Stimulated activated effector memory CD8-positive, alpha-beta T cell treated with anti-CD3 and anti-CD28 coated beads, Interleukin-12 subunit alpha, Interleukin-12 subunit beta, amount 100 ng/mL, for 72 hours (primary cell): Measurements from ENCODE around the gene OSTM1.

ENCODE experiments used
- ATAC-seq: fragments of 150-1000 bp; cut with Tn5 transposase; 2 replicates; pipeline ENCODE4 v1.10.0; 2021
- DNase-seq, 2 donors: peaks; one replicate each; pipeline ENCODE4 v3.0.0; 2021 to 2022; ENCODE audit warnings: low spot score in 2 of 2
- H3K27ac Mint-ChIP-seq: one replicate; pipeline ENCODE4 v1.8.0; 2022; ENCODE audit warnings: mild to moderate bottlenecking, mixed read lengths
- H3K36me3 Mint-ChIP-seq: one replicate; pipeline ENCODE4 v1.8.0; 2022; ENCODE audit warnings: mild to moderate bottlenecking, mixed read lengths
- H3K4me1 Mint-ChIP-seq: one replicate; pipeline ENCODE4 v1.8.0; 2022; ENCODE audit warnings: mixed read lengths
- H3K4me3 Mint-ChIP-seq: one replicate; pipeline ENCODE4 v1.8.0; 2022; ENCODE audit warnings: mild to moderate bottlenecking, mixed read lengths
- H3K9me3 Mint-ChIP-seq: one replicate; pipeline ENCODE4 v1.8.0; 2022; ENCODE audit warnings: mixed read lengths

The OSTM1 gene

GRCh38 chr6:108113557-108114519, 39.3 kb upstream of the OSTM1 start:
- peaks cover 47% of the 10 kb centered on the region for H3K4me1 Mint-ChIP-seq
- DNase-seq (peak in 1 of 2 donors; percentile 54), ATAC-seq (no peak)
- no peaks in the 10 kb centered on the region for H3K9me3 Mint-ChIP-seq
- H3K27ac Mint-ChIP-seq, result no peak overlapping the region
- no peaks in the 10 kb centered on the region for H3K36me3 Mint-ChIP-seq
- H3K4me3 Mint-ChIP-seq, result peak overlapping the region; percentile 77

- no peak overlapping the region for H3K27ac Mint-ChIP-seq
- H3K36me3 Mint-ChIP-seq, result no peaks in the 10 kb centered on the region
- H3K4me1 Mint-ChIP-seq, result peaks cover under 1% of the 10 kb centered on the region
- H3K9me3 Mint-ChIP-seq, result no peaks in the 10 kb centered on the region
- no peak for ATAC-seq
- no peak for DNase-seq
- no peak overlapping the region for H3K4me3 Mint-ChIP-seq
Observed at GRCh38 chr6:108108374-108108773, 33.8 kb upstream of the OSTM1 start.

- Mint-ChIP-seq H3K27ac (no peak overlapping the region), H3K9me3 (no peaks in the 10 kb centered on the region), H3K4me1 (no peaks in the 10 kb centered on the region), H3K36me3 (no peaks in the 10 kb centered on the region), H3K4me3 (no peak overlapping the region)
- DNase-seq (no peak), ATAC-seq (no peak)
Observed at GRCh38 chr6:108107102-108107501, 32.6 kb upstream of the OSTM1 start.

- DNase-seq, result no peak
- Mint-ChIP-seq H3K4me1 (no peaks in the 10 kb centered on the region), H3K36me3 (no peaks in the 10 kb centered on the region), H3K9me3 (no peaks in the 10 kb centered on the region), H3K27ac (no peak overlapping the region), H3K4me3 (no peak overlapping the region)
- no peak for ATAC-seq
Observed at GRCh38 chr6:108106694-108107093, 32.2 kb upstream of the OSTM1 start.

GRCh38 chr6:108106261-108106660, 31.7 kb upstream of the OSTM1 start:
- Mint-ChIP-seq H3K27ac (no peak overlapping the region), H3K4me3 (no peak overlapping the region), H3K36me3 (no peaks in the 10 kb centered on the region), H3K9me3 (no peaks in the 10 kb centered on the region), H3K4me1 (no peaks in the 10 kb centered on the region)
- ATAC-seq (no peak), DNase-seq (no peak)

GRCh38 chr6:108105571-108105970, 31.0 kb upstream of the OSTM1 start:
- Mint-ChIP-seq H3K36me3 (no peaks in the 10 kb centered on the region), H3K4me3 (no peak overlapping the region), H3K27ac (no peak overlapping the region), H3K9me3 (no peaks in the 10 kb centered on the region), H3K4me1 (no peaks in the 10 kb centered on the region)
- DNase-seq (no peak), ATAC-seq (no peak)

- Mint-ChIP-seq H3K36me3 (no peaks in the 10 kb centered on the region), H3K9me3 (no peaks in the 10 kb centered on the region), H3K4me1 (no peaks in the 10 kb centered on the region), H3K27ac (no peak overlapping the region), H3K4me3 (no peak overlapping the region)
- ATAC-seq, result no peak
- no peak for DNase-seq
Observed at GRCh38 chr6:108102965-108103364, 28.4 kb upstream of the OSTM1 start.

- no peak overlapping the region for H3K4me3 Mint-ChIP-seq
- H3K36me3 Mint-ChIP-seq, result peaks cover 6% of the 10 kb centered on the region
- no peaks in the 10 kb centered on the region for H3K9me3 Mint-ChIP-seq
- no peaks in the 10 kb centered on the region for H3K4me1 Mint-ChIP-seq
- ATAC-seq (no peak), DNase-seq (no peak)
- H3K27ac Mint-ChIP-seq, result no peak overlapping the region
Observed at GRCh38 chr6:108100003-108100402, 25.5 kb upstream of the OSTM1 start.

- ATAC-seq (no peak), DNase-seq (no peak)
- H3K4me3 Mint-ChIP-seq, result no peak overlapping the region
- H3K4me1 Mint-ChIP-seq, result no peaks in the 10 kb centered on the region
- H3K27ac Mint-ChIP-seq, result no peak overlapping the region
- H3K9me3 Mint-ChIP-seq, result no peaks in the 10 kb centered on the region
- H3K36me3 Mint-ChIP-seq, result peaks cover 6% of the 10 kb centered on the region
Observed at GRCh38 chr6:108097882-108098281, 23.3 kb upstream of the OSTM1 start.

GRCh38 chr6:108093781-108094300, 19.3 kb upstream of the OSTM1 start:
- DNase-seq, result peak in 1 of 2 donors; percentile 4
- H3K9me3 Mint-ChIP-seq, result no peaks in the 10 kb centered on the region
- no peak for ATAC-seq
- H3K4me1 Mint-ChIP-seq, result no peaks in the 10 kb centered on the region
- no peak overlapping the region for H3K27ac Mint-ChIP-seq
- H3K36me3 Mint-ChIP-seq, result peaks cover 6% of the 10 kb centered on the region
- no peak overlapping the region for H3K4me3 Mint-ChIP-seq

- Mint-ChIP-seq H3K4me1 (no peaks in the 10 kb centered on the region), H3K9me3 (no peaks in the 10 kb centered on the region), H3K27ac (no peak overlapping the region), H3K36me3 (no peaks in the 10 kb centered on the region), H3K4me3 (no peak overlapping the region)
- DNase-seq (peak in 1 of 2 donors; percentile 34), ATAC-seq (no peak)
Observed at GRCh38 chr6:108091288-108091687, 16.7 kb upstream of the OSTM1 start.

- no peaks in the 10 kb centered on the region for H3K9me3 Mint-ChIP-seq
- H3K4me3 Mint-ChIP-seq, result no peak overlapping the region
- peaks cover 6% of the 10 kb centered on the region for H3K4me1 Mint-ChIP-seq
- ATAC-seq (no peak), DNase-seq (no peak)
- H3K27ac Mint-ChIP-seq, result no peak overlapping the region
- H3K36me3 Mint-ChIP-seq, result no peaks in the 10 kb centered on the region
Observed at GRCh38 chr6:108083349-108083748, 8.8 kb upstream of the OSTM1 start.

- peaks cover 6% of the 10 kb centered on the region for H3K4me1 Mint-ChIP-seq
- DNase-seq (no peak), ATAC-seq (no peak)
- no peaks in the 10 kb centered on the region for H3K9me3 Mint-ChIP-seq
- no peaks in the 10 kb centered on the region for H3K36me3 Mint-ChIP-seq
- no peak overlapping the region for H3K4me3 Mint-ChIP-seq
- H3K27ac Mint-ChIP-seq, result no peak overlapping the region
Observed at GRCh38 chr6:108082539-108082938, 8.0 kb upstream of the OSTM1 start.

- DNase-seq, result no peak
- Mint-ChIP-seq H3K36me3 (no peaks in the 10 kb centered on the region), H3K4me3 (no peak overlapping the region), H3K27ac (no peak overlapping the region), H3K9me3 (no peaks in the 10 kb centered on the region), H3K4me1 (peaks cover 6% of the 10 kb centered on the region)
- ATAC-seq, result peak; percentile 51
Observed at GRCh38 chr6:108080010-108080780, 5.7 kb upstream of the OSTM1 start.

GRCh38 chr6:108078191-108078590, 3.6 kb upstream of the OSTM1 start:
- ATAC-seq (no peak), DNase-seq (no peak)
- H3K4me1 Mint-ChIP-seq, result peaks cover 11% of the 10 kb centered on the region
- no peaks in the 10 kb centered on the region for H3K36me3 Mint-ChIP-seq
- no peak overlapping the region for H3K4me3 Mint-ChIP-seq
- no peaks in the 10 kb centered on the region for H3K9me3 Mint-ChIP-seq
- H3K27ac Mint-ChIP-seq, result no peak overlapping the region

- no peaks in the 10 kb centered on the region for H3K36me3 Mint-ChIP-seq
- H3K9me3 Mint-ChIP-seq, result no peaks in the 10 kb centered on the region
- DNase-seq (no peak), ATAC-seq (peak; percentile 55)
- H3K4me1 Mint-ChIP-seq, result peaks cover 22% of the 10 kb centered on the region
- H3K27ac Mint-ChIP-seq, result peak overlapping the region; percentile 23
- H3K4me3 Mint-ChIP-seq, result peak overlapping the region; percentile 73
Observed at GRCh38 chr6:108074057-108074358, 533 bp downstream of the OSTM1 start.
